Measurements from ENCODE around the gene RAD9A. TPM values are rescaled to one million over a fixed set of nuclear protein-coding genes. Genes with fewer than 3 reads are reported as not detected.

The RAD9A gene
- total and polyA plus RNA-seq, 2 experiments from 2014 or later = 13.9 to 17.0 TPM

DNA sequence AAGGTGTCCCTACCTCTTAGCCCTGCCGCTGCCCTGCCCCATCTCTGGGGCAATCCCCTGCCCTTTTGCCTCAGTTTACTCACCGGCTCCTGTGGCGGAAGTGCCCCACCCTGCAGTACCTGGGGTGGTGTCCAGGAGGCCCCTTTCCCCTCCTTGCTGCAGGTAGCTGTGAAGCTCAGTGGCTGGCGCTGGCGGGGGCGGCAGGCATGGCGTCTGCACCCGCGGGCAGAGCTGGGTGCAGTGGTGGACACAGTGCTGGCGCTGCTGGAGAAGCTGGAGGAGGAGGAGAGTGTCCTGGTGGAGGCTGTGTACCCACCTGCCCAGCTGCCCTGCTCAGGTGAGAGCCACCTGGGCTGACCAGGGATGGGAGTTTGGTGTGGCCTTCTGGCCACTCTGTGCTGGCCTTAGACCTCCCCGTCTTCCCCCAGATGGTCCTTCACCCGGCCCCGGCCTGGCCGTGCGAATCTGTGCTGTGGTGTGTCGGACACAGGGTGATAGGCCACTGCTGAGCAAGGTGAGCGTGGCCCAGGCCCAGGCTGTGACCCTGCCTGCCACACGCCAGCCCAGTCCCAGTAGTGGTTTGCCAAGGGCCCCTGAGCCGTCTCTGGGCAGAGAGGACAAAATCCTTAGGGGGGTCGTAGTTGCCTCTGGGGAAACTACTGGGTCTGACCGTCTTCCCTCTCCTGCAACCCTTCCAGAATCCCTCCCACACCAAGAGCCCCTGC lies 27.7 kb downstream of the RAD9A start:
- Histone ChIP-seq H3K4me3 (peak overlapping the region; percentile 67; the same call in 1 of the 2 replicates), H3K79me2 (replicated peaks; ENCODE audit: insufficient read depth) (no peaks in the 10 kb centered on the region), H3K27ac (ENCODE audit: low read depth) (no peak overlapping the region), H3K27me3 (ENCODE audit: insufficient read depth) (0 out of 2 replicates have a peak, but pooled peaks cover 5% of the 10 kb centered on the region), H3K36me3 (ENCODE audit: insufficient read depth) (no peaks in the 10 kb centered on the region), H3K4me1 (ENCODE audit: insufficient read depth) (peaks cover 15% of the 10 kb centered on the region; the same call in 1 of the 2 replicates), H3K4me2 (no peak overlapping the region; the same call in 1 of the 2 replicates), H3F3A (replicated peaks; ENCODE audit: low read depth) (no peaks in the 10 kb centered on the region), H2AFZ (no peak overlapping the region), H4K20me1 (replicated peaks; ENCODE audit: insufficient read depth) (no peaks in the 10 kb centered on the region), H3K9me2 (ENCODE audit: insufficient read depth) (no peaks in the 10 kb centered on the region)
- Mint-ChIP-seq H3K9me3 (no peaks in the 10 kb centered on the region), H3K27ac (no peak overlapping the region), H3K4me3 (peak overlapping the region; percentile 69; the same call in 1 of the 3 replicates), H3K4me1 (peaks cover 19% of the 10 kb centered on the region), H3K36me3 (ENCODE audit: low read depth) (no peaks in the 10 kb centered on the region), H3K27me3 (ENCODE audit: insufficient read depth, low read depth, poor library complexity) (peaks cover 22% of the 10 kb centered on the region)
- no peak for ATAC-seq
- DNase-seq (ENCODE audit: low spot score) = no peak
- no peak for TF ChIP-seq STAT1 (IDR thresholded peaks at IDR 0.05; ENCODE audit: unreplicated experiment)
- no peak for TF ChIP-seq JUNB (IDR thresholded peaks at IDR 0.05; ENCODE audit: unreplicated experiment)
- no peak for TF ChIP-seq EZH2phosphoT487 (IDR thresholded peaks at IDR 0.05; ENCODE audit: unreplicated experiment)
- TF ChIP-seq, protein P1, sequence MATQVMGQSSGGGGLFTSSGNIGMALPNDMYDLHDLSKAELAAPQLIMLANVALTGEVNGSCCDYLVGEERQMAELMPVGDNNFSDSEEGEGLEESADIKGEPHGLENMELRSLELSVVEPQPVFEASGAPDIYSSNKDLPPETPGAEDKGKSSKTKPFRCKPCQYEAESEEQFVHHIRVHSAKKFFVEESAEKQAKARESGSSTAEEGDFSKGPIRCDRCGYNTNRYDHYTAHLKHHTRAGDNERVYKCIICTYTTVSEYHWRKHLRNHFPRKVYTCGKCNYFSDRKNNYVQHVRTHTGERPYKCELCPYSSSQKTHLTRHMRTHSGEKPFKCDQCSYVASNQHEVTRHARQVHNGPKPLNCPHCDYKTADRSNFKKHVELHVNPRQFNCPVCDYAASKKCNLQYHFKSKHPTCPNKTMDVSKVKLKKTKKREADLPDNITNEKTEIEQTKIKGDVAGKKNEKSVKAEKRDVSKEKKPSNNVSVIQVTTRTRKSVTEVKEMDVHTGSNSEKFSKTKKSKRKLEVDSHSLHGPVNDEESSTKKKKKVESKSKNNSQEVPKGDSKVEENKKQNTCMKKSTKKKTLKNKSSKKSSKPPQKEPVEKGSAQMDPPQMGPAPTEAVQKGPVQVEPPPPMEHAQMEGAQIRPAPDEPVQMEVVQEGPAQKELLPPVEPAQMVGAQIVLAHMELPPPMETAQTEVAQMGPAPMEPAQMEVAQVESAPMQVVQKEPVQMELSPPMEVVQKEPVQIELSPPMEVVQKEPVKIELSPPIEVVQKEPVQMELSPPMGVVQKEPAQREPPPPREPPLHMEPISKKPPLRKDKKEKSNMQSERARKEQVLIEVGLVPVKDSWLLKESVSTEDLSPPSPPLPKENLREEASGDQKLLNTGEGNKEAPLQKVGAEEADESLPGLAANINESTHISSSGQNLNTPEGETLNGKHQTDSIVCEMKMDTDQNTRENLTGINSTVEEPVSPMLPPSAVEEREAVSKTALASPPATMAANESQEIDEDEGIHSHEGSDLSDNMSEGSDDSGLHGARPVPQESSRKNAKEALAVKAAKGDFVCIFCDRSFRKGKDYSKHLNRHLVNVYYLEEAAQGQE (IDR thresholded peaks at IDR 0.05; ENCODE audit: unreplicated experiment) = no peak
- no peak for TF ChIP-seq ZNF331 (CRISPR knock-in tag; IDR thresholded peaks at IDR 0.05; ENCODE audit: low read depth)
- TF ChIP-seq EZH2 (IDR thresholded peaks at IDR 0.05; ENCODE audit: low read depth, unreplicated experiment) = no peak
- no peak for TF ChIP-seq POLR2AphosphoS5 (IDR thresholded peaks at IDR 0.05; ENCODE audit: low read depth)
- TF ChIP-seq, protein P2, sequence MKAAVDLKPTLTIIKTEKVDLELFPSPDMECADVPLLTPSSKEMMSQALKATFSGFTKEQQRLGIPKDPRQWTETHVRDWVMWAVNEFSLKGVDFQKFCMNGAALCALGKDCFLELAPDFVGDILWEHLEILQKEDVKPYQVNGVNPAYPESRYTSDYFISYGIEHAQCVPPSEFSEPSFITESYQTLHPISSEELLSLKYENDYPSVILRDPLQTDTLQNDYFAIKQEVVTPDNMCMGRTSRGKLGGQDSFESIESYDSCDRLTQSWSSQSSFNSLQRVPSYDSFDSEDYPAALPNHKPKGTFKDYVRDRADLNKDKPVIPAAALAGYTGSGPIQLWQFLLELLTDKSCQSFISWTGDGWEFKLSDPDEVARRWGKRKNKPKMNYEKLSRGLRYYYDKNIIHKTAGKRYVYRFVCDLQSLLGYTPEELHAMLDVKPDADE (IDR thresholded peaks at IDR 0.05) = no peak
- TF ChIP-seq ZNF114 (CRISPR knock-in tag; IDR thresholded peaks at IDR 0.05) = no peak
- TF ChIP-seq CREB1 (CRISPR knock-in tag; IDR thresholded peaks at IDR 0.05; ENCODE audit: low read depth) = no peak
- TF ChIP-seq, protein P3, sequence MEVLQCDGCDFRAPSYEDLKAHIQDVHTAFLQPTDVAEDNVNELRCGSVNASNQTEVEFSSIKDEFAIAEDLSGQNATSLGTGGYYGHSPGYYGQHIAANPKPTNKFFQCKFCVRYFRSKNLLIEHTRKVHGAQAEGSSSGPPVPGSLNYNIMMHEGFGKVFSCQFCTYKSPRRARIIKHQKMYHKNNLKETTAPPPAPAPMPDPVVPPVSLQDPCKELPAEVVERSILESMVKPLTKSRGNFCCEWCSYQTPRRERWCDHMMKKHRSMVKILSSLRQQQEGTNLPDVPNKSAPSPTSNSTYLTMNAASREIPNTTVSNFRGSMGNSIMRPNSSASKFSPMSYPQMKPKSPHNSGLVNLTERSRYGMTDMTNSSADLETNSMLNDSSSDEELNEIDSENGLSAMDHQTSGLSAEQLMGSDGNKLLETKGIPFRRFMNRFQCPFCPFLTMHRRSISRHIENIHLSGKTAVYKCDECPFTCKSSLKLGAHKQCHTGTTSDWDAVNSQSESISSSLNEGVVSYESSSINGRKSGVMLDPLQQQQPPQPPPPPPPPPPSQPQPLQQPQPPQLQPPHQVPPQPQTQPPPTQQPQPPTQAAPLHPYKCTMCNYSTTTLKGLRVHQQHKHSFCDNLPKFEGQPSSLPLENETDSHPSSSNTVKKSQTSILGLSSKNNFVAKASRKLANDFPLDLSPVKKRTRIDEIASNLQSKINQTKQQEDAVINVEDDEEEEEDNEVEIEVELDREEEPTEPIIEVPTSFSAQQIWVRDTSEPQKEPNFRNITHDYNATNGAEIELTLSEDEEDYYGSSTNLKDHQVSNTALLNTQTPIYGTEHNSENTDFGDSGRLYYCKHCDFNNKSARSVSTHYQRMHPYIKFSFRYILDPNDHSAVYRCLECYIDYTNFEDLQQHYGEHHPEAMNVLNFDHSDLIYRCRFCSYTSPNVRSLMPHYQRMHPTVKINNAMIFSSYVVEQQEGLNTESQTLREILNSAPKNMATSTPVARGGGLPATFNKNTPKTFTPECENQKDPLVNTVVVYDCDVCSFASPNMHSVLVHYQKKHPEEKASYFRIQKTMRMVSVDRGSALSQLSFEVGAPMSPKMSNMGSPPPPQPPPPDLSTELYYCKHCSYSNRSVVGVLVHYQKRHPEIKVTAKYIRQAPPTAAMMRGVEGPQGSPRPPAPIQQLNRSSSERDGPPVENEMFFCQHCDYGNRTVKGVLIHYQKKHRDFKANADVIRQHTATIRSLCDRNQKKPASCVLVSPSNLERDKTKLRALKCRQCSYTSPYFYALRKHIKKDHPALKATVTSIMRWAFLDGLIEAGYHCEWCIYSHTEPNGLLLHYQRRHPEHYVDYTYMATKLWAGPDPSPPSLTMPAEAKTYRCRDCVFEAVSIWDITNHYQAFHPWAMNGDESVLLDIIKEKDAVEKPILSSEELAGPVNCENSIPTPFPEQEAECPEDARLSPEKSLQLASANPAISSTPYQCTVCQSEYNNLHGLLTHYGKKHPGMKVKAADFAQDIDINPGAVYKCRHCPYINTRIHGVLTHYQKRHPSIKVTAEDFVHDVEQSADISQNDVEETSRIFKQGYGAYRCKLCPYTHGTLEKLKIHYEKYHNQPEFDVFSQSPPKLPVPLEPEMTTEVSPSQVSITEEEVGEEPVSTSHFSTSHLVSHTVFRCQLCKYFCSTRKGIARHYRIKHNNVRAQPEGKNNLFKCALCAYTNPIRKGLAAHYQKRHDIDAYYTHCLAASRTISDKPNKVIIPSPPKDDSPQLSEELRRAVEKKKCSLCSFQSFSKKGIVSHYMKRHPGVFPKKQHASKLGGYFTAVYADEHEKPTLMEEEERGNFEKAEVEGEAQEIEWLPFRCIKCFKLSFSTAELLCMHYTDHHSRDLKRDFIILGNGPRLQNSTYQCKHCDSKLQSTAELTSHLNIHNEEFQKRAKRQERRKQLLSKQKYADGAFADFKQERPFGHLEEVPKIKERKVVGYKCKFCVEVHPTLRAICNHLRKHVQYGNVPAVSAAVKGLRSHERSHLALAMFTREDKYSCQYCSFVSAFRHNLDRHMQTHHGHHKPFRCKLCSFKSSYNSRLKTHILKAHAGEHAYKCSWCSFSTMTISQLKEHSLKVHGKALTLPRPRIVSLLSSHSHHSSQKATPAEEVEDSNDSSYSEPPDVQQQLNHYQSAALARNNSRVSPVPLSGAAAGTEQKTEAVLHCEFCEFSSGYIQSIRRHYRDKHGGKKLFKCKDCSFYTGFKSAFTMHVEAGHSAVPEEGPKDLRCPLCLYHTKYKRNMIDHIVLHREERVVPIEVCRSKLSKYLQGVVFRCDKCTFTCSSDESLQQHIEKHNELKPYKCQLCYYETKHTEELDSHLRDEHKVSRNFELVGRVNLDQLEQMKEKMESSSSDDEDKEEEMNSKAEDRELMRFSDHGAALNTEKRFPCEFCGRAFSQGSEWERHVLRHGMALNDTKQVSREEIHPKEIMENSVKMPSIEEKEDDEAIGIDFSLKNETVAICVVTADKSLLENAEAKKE (CRISPR knock-in tag; IDR thresholded peaks at IDR 0.05) = no peak
- TF ChIP-seq, protein P4, sequence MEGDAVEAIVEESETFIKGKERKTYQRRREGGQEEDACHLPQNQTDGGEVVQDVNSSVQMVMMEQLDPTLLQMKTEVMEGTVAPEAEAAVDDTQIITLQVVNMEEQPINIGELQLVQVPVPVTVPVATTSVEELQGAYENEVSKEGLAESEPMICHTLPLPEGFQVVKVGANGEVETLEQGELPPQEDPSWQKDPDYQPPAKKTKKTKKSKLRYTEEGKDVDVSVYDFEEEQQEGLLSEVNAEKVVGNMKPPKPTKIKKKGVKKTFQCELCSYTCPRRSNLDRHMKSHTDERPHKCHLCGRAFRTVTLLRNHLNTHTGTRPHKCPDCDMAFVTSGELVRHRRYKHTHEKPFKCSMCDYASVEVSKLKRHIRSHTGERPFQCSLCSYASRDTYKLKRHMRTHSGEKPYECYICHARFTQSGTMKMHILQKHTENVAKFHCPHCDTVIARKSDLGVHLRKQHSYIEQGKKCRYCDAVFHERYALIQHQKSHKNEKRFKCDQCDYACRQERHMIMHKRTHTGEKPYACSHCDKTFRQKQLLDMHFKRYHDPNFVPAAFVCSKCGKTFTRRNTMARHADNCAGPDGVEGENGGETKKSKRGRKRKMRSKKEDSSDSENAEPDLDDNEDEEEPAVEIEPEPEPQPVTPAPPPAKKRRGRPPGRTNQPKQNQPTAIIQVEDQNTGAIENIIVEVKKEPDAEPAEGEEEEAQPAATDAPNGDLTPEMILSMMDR (conservative IDR thresholded peaks at IDR 0.05; ENCODE audit: low read depth in 2 of 2) = no peak
- no peak for TF ChIP-seq NANOG (IDR thresholded peaks at IDR 0.05; ENCODE audit: borderline replicate concordance)

Data from GM23338 (cell line).